DMS53 (cell line): ENCODE data around the gene AHI1.

Experiments
- DNase-seq: peaks from one replicate; lab custom pipeline; 2025; lab: John Stamatoyannopoulos, UW

Gene AHI1

DNA sequence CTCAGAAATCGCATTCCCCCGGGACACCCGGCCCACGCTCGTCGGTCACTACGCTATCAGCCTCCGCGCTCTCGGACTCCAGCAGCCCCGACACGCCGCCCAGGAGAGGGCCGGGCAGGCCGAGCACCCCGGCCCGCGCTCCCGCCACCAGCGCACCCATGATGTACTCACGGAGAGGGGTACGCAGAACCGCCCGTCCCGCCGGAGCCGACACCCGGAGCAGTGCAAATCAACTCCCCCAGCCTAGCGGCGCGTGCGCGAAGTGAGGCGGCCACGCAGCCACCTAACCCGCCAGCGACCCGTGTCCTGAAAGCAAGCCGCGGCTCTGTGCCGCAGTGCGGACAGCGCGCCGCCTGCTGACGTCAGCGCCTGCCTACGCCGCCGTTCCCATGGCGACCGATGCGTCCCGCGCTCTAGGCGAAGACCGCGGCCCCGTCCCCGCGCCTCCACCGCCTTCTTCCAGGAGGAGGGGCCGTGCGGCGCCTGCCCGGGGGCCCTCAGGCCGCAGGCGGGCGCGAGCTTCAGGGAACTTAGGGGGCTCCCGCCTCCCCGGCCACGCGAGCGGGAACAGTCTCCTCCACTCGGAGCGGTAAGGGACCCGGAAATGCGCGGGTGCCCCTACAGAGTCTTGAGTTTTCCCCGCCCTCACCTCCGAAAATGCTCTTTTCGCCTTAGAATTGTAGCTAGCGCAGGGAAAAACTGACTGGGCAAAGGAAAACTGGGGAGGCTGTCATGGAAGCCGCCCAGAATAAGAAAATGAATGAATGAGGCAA is at the start of gene AHI1:
TSS of gene AHI1 (minus strand) at position 329 of the 773 bp plus-strand sequence. CDS start 5,503 bp downstream, outside the sequence.
- DNase-seq, result peak; percentile 96

- DNase-seq, result no peak
These were observed 49.3 kb upstream of the AHI1 start for GRCh38 chr6:135546680-135547418.

DNA sequence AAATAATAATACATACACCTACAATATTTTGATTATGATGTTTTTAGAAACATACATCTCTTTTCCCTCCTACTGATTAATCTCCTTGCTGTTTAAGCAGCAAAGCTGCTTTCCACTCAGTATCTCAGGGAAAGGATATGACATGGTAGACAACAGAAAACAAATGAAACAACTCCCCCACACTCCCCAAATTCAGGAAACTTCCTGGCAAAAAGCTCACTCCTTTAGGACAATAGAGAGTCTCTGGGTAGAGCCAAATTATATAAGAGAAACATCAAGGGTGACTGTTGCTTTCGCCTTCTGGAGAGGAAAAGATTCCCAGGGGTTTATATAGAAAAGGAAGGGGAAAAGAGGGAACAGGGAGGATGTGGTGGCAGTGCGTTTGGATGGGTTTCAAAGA is 48.7 kb upstream of the AHI1 start:
- DNase-seq, result no peak

DNA sequence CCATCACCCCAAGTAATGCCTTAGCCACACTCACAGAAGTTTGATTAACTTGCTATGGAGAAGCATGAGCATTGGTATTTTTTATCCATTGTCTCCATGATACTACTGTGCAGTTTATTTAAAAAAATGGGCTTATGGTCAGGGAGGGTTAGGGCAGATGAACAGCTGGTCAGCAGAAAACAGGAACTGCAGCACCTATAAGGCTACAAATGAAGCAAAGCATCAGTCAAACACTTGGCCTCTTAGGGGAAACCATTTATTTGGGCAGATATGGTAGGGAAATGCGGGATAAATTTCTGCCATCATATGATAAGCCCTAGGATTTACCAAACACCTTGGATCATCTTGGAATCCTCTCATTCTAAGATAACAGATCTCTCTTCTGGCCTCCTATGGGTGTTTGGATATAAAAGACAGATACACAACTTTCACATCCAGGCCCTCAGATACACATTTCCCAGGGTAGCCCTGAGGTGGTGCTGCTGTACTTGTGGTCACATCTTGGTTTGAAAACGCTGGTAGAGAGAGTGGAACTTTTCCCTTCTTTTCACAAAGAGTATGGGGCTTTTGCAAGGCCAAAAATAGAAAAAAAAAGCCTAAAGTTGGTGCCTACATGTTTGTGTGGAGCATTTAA is 42.8 kb upstream of the AHI1 start:
- peak; percentile 20 for DNase-seq

GRCh38 chr6:135537741-135538301 is 40.3 kb upstream of the AHI1 start:
- DNase-seq, result peak; percentile 20

DNA sequence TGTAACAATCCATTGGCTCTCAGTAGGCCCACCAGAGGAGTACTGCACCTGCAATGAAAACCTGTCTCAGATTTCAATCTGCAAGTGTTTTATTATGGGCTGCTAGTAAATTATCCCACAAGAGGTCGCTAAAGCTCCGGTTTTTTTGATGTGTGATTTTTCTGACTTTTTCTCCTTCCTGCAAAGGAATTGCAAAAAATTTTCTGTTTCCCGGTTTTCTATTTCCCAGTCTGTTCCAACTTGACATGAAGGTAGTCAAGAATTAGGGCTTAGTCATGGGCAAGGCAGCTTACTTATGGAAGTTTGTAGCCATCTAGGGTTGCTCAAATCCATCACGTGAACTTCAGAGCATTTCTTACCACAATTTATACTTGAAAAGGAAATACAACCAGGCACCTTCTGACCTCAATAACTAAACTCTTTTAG is 38.5 kb upstream of the AHI1 start:
- peak; percentile 68 for DNase-seq

GRCh38 chr6:135534773-135535380 is 37.3 kb upstream of the AHI1 start:
- DNase-seq, result no peak

- no peak for DNase-seq
These were observed 35.0 kb upstream of the AHI1 start for GRCh38 chr6:135532559-135532958.

GRCh38 chr6:135531954-135532490 is 34.5 kb upstream of the AHI1 start:
- DNase-seq, result no peak

GRCh38 chr6:135530113-135530512 is 32.6 kb upstream of the AHI1 start:
- DNase-seq, result no peak

DNA sequence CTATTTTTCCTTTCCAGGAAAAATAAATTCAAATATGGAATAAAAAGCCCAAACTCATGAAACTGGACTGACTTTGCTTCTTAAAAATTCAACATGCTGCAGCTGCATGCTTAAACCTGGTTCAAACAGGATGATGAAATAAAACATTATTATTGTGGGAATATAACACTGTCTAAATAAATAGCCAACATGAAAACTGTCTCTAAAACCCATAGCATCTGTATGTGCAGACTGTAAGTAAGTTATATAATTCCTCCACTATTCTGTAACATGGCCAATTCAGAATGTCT is 30.4 kb upstream of the AHI1 start:
- DNase-seq, result no peak

DNA sequence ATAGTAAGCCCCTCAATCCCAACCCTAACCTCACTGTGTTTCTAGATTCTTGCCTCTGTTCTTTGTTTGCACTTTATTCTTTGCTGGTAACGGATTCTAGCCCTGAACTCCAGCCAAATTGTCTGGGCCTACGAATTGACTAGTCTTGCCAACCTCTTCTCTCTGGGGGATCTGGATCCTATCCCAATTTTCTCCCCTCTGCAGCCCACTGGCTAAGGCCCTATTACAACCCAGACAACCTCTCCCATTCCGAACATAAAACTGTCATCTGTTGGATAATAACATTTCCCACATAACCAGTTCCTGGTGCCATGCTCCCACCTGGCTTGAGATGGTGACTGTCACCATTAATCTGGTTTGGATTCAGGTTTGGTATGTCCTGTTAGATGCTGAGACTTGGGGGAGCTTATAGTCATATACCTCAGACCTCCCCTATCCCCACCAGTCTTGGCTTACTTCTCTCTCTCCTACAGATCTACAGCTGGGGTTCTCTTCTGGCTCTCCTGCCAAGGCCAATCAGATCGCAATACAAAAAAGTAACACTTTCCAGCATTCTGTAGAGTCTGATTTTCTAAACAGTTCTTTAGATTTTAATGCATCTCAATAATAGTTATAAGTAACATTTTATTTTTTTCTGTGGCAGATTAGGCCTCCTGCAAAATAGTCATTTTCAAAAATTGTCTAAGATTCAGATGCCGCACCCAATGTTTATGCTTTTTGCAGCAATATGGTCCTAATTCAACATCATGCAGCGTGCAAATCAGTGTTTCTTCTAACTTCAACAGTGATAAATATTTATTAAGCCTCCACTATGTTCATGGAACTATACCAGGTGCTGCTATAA is 29.8 kb upstream of the AHI1 start:
- DNase-seq, result no peak

GRCh38 chr6:135525594-135525993 is 28.1 kb upstream of the AHI1 start:
- DNase-seq, result no peak

DNA sequence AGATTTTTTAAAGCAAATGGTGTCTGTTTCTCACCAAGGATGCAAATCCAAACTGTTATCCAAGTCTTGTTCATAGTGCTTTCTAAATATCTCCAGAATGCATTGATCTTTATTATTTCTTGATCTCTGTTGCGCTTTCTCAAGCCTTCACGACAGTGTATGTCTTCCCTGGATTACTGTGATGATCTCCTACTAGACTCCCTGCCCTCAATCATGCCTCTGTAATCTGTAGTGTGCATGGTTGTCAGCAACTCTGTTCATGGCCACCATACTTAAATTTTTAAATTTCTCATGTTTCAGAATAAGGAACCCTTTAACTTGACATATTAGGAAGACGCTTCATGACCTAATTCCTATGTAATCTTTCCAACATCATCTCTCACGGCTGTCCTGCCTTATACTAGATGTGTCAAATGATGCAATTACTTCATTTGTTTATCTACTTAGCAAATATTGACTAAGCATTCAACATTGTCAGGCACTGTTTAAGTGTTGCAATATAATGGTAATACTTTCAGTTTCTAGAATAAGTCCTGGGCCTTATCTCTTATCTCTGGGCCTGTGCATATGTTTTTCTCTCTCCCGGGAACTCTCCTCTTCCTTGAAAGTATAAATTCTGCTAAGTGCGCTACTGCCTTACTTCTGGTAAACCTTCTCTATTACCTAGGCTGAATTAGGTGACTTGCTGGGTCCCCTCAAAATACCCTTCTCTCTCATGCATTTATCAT is 25.6 kb upstream of the AHI1 start:
- peak; percentile 86 for DNase-seq

DNA sequence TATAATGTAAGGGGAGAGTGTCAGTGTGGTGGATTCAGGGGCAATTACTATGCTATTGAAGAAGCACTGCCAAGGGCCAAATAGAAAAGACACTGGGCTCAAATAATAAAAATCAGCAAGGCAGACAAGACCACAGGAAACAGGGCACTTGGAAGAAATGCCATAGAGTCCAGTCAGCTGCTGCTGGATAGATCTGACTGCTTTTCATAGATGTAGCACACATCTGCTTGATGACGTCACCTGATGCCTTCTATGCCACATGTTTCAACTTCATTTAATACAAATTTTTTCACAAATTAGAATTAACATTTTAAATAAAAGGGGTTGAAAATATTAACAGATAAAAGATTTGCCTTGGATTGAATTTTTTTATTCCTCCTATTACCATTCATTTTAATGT is 23.9 kb upstream of the AHI1 start:
- no peak for DNase-seq

- DNase-seq, result no peak
These were observed 23.2 kb upstream of the AHI1 start for GRCh38 chr6:135520781-135521180.

GRCh38 chr6:135519348-135519747 is 21.8 kb upstream of the AHI1 start:
- DNase-seq, result no peak

GRCh38 chr6:135517527-135517926 is 20.0 kb upstream of the AHI1 start:
- no peak for DNase-seq

DNA sequence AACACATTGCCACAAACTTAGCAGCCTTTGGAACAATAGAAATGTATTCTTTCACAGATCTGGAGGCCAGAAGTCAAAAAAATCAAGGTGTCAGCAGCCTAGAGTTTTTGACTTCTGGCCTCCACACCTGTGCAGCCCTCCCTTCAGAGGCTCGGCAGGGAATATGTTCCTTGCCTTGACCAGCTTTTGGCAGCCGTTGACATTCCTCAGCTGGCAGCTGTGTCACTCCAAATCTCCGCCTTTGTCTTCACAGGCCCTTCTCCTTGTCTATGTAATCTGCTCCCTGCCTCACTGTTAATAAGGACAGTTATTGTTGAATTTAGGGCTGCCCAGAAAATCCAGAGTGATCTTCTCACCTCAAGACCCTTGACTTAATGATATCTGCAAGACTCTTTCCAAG is 17.2 kb upstream of the AHI1 start:
- no peak for DNase-seq

- DNase-seq, result peak; percentile 71
These were observed 8.9 kb upstream of the AHI1 start for GRCh38 chr6:135506270-135506997.
